H9 (cell line): Measurements from ENCODE around the gene AVEN. TPM values are rescaled to one million over a fixed set of nuclear protein-coding genes. Genes with fewer than 3 reads are reported as not detected.
A peak's percentile ranks its signal among the peaks of the same experiment; 100 is the strongest.

Source experiments
- DNase-seq: peaks from one replicate; pipeline ENCODE4 v3.0.0-alpha.2; 2017
- H2AFZ ChIP-seq: one replicate; pipeline ENCODE4 v1.6.1; 2013; ENCODE audit warnings: mild to moderate bottlenecking, low read length, control low read depth, moderate library complexity
- H2AK5ac ChIP-seq: 2 replicates; pipeline ENCODE4 v1.6.1; 2013; ENCODE audit warnings: low read length, control low read depth, mixed read lengths; ENCODE audit not compliant: insufficient read length
- H2BK120ac ChIP-seq: one replicate; pipeline ENCODE4 v1.6.1; 2013; ENCODE audit warnings: low read depth, mild to moderate bottlenecking, low read length, control low read depth, inconsistent platforms; ENCODE audit not compliant: poor library complexity, severe bottlenecking
- H2BK12ac ChIP-seq: 2 replicates; pipeline ENCODE4 v1.6.1; 2013; ENCODE audit warnings: low read length, control low read depth, mixed read lengths, low read depth; ENCODE audit not compliant: insufficient read length
- H2BK15ac ChIP-seq: 2 replicates; pipeline ENCODE4 v1.6.1; 2013; ENCODE audit warnings: low read depth, low read length, control low read depth
- H2BK20ac ChIP-seq: one replicate; pipeline ENCODE4 v1.6.1; 2013; ENCODE audit warnings: low read depth, mild to moderate bottlenecking, low read length, control low read depth, inconsistent platforms; ENCODE audit not compliant: poor library complexity, severe bottlenecking
- H2BK5ac ChIP-seq: 2 replicates; pipeline ENCODE4 v1.6.1; 2013; ENCODE audit warnings: low read length, control low read depth, mixed read lengths; ENCODE audit not compliant: insufficient read length
- H3K14ac ChIP-seq: 2 replicates; pipeline ENCODE4 v1.6.1; 2013; ENCODE audit warnings: low read length, control low read depth; ENCODE audit not compliant: insufficient read depth
- H3K18ac ChIP-seq: 2 replicates; pipeline ENCODE4 v1.6.1; 2013; ENCODE audit warnings: low read depth, mild to moderate bottlenecking, mixed read lengths, low read length, control low read depth; ENCODE audit not compliant: insufficient read length
- H3K23ac ChIP-seq: 2 replicates; pipeline ENCODE4 v1.6.1; 2013; ENCODE audit warnings: low read length, control low read depth, mixed read lengths, low read depth; ENCODE audit not compliant: insufficient read length
- H3K23me2 ChIP-seq: 2 replicates; pipeline ENCODE4 v1.6.1; 2013; ENCODE audit warnings: low read depth, mild to moderate bottlenecking, mixed read lengths, low read length, control low read depth; ENCODE audit not compliant: insufficient read length, poor library complexity, severe bottlenecking
- H3K27ac ChIP-seq: 2 replicates; pipeline ENCODE4 v1.5.1; 2013; ENCODE audit warnings: low read length, control low read depth, mixed read lengths, low read depth; ENCODE audit not compliant: insufficient read length
- H3K27me3 ChIP-seq: 2 replicates; pipeline ENCODE4 v1.6.1; 2013; ENCODE audit warnings: low read length, control low read depth, inconsistent platforms; ENCODE audit not compliant: insufficient read depth
- H3K4ac ChIP-seq: 2 replicates; pipeline ENCODE4 v1.6.1; 2013; ENCODE audit warnings: low read depth, mild to moderate bottlenecking, control low read depth, inconsistent platforms, low read length, moderate library complexity
- H3K4me1 ChIP-seq: 2 replicates; pipeline ENCODE4 v1.6.1; 2013; ENCODE audit warnings: low read length, control low read depth, inconsistent platforms; ENCODE audit not compliant: insufficient read depth
- H3K4me2 ChIP-seq: 2 replicates; pipeline ENCODE4 v1.6.1; 2013; ENCODE audit warnings: low read length, control low read depth, mixed read lengths; ENCODE audit not compliant: insufficient read length, insufficient read depth
- H3K56ac ChIP-seq: 2 replicates; pipeline ENCODE4 v1.6.1; 2013; ENCODE audit warnings: low read depth, mild to moderate bottlenecking, mixed read lengths, low read length, control low read depth; ENCODE audit not compliant: insufficient read length
- H3K79me1 ChIP-seq: 2 replicates; pipeline ENCODE4 v1.6.1; 2013; ENCODE audit warnings: low read depth, mild to moderate bottlenecking, moderate library complexity, low read length, control low read depth, inconsistent platforms; ENCODE audit not compliant: insufficient read depth, poor library complexity, severe bottlenecking
- H3K79me2 ChIP-seq: 2 replicates; pipeline ENCODE4 v1.6.1; 2013; ENCODE audit warnings: low read length, control low read depth, inconsistent platforms; ENCODE audit not compliant: insufficient read depth
- H3K9ac ChIP-seq: 2 replicates; pipeline ENCODE4 v1.6.1; 2013; ENCODE audit warnings: low read length, control low read depth, mixed read lengths; ENCODE audit not compliant: insufficient read length; ENCODE audit errors: extremely low read depth
- H3K9me3 ChIP-seq: one replicate; pipeline ENCODE4 v1.6.1; 2013; ENCODE audit warnings: low read depth, low read length, inconsistent platforms; ENCODE audit not compliant: control insufficient read depth
- H3T11ph ChIP-seq: one replicate; pipeline ENCODE4 v1.6.1; 2013; ENCODE audit warnings: mild to moderate bottlenecking, low read length, control low read depth, inconsistent platforms
- H4K20me1 ChIP-seq: one replicate; pipeline ENCODE4 v1.6.1; 2013; ENCODE audit not compliant: control insufficient read depth, insufficient read length, insufficient read depth
- H4K5ac ChIP-seq: 2 replicates; pipeline ENCODE4 v1.6.1; 2013; ENCODE audit warnings: low read depth, mild to moderate bottlenecking, mixed read lengths, low read length, control low read depth; ENCODE audit not compliant: insufficient read length
- H4K8ac ChIP-seq: replicated peaks from 2 replicates; pipeline ENCODE4 v1.6.1; 2013; ENCODE audit warnings: low read length, control low read depth, mixed read lengths, low read depth; ENCODE audit not compliant: insufficient read length
- H4K91ac ChIP-seq: 2 replicates; pipeline ENCODE4 v1.6.1; 2013; ENCODE audit warnings: low read depth, mild to moderate bottlenecking, moderate library complexity, mixed read lengths, low read length, control low read depth; ENCODE audit not compliant: insufficient read length
- H3K27ac Mint-ChIP-seq, 3 experiments: 2 replicates in 2 of 3; 3 replicates in 1 of 3; pipeline ENCODE4 v1.8.0; 2020 to 2021; ENCODE audit warnings: mixed read lengths in 3 of 3, mild to moderate bottlenecking in 1 of 3, moderate library complexity in 1 of 3
- H3K27me3 Mint-ChIP-seq: 2 replicates; pipeline ENCODE4 v1.8.0; 2021; ENCODE audit warnings: low read depth, mild to moderate bottlenecking, moderate library complexity, mixed read lengths
- H3K36me3 Mint-ChIP-seq, 3 experiments: 2 replicates in 2 of 3; 3 replicates in 1 of 3; pipeline ENCODE4 v1.8.0; 2020 to 2021; ENCODE audit warnings: low read depth in 3 of 3, mixed read lengths in 3 of 3; ENCODE audit not compliant: insufficient read depth in 1 of 3
- H3K4me1 Mint-ChIP-seq, 2 experiments: 2 replicates each; pipeline ENCODE4 v1.8.0; 2020; ENCODE audit warnings: mixed read lengths in 2 of 2
- H3K4me3 Mint-ChIP-seq, 2 experiments: 2 replicates in 1 of 2; 3 replicates in 1 of 2; pipeline ENCODE4 v1.8.0; 2020 to 2021; ENCODE audit warnings: mild to moderate bottlenecking in 2 of 2, mixed read lengths in 2 of 2, moderate library complexity in 1 of 2
- H3K9me3 Mint-ChIP-seq, 2 experiments: 2 replicates in 1 of 2; 3 replicates in 1 of 2; pipeline ENCODE4 v1.8.0; 2020; ENCODE audit warnings: mild to moderate bottlenecking in 2 of 2, mixed read lengths in 2 of 2, moderate library complexity in 1 of 2
- WGBS: extraction: QIAGEN DNeasy Blood & Tissue Kit; methylation state at CpG from one replicate; pipeline ENCODE4 v1.1.7; 2013; ENCODE audit warnings: missing lambda C conversion rate, low lambda C conversion rate, mixed read lengths; ENCODE audit not compliant: insufficient read length; ENCODE audit errors: extremely low coverage; 5-methylcytosine and 5-hydroxymethylcytosine counted together
- total RNA-seq: library from RNA; stranded (reverse); gene quantifications from 2 replicates; pipeline ENCODE4 v1.2.1, GENCODE V29; 2021
- TF ChIP-seq, protein P1 (sequence below): fragments of 200-600 bp; sonication (generic); conservative IDR thresholded peaks from 3 replicates; pipeline ENCODE4 v1.8.0; 2021; ENCODE audit warnings: antibody characterized with exemption, mild to moderate bottlenecking

The AVEN gene
- total RNA-seq, 1 experiment from 2014 or later, result 16.1 TPM

DNA sequence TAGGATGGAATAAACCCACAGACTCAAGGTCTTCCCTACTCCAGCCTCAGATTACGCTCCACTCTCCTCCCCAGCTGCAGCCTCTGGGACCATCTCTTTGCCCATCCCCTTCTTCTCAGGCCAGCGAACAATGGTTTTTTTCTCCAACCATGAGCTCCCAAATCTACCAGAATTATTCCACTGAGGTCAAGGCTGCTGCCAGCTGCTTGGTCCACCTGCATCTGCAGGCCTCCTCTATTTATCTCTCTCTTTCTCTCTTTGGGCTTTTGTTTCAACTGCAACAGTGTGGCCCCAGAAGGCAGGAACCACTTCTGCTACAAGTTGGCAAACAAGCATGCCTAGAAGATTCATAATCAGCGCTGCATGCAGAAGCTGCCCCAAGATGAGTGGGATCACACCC, 51.6 kb downstream of the AVEN start:
- H3K9ac ChIP-seq, result no peak overlapping the region
- peak overlapping the region; percentile 34 for H3K18ac ChIP-seq
- H2AK5ac ChIP-seq, result no peak overlapping the region
- H3K27me3 ChIP-seq, result no peaks in the 10 kb centered on the region
- WGBS, result no CpG with 5 or more reads among the region's 3 CpGs
- H3K4me2 ChIP-seq, result no peak overlapping the region
- H2BK15ac ChIP-seq, result no peak overlapping the region
- no peak overlapping the region for H3K23ac ChIP-seq
- H3K56ac ChIP-seq, result no peak overlapping the region
- H3K36me3 Mint-ChIP-seq, result peaks cover 0 to 3% (median 0%) of the 10 kb centered on the region in 3 experiments; a peak in 4 of 7 replicates
- H2AFZ ChIP-seq, result no peak overlapping the region
- no peak overlapping the region for H3K14ac ChIP-seq
- no peak overlapping the region for H2BK20ac ChIP-seq
- H2BK120ac ChIP-seq, result no peak overlapping the region
- no peaks in the 10 kb centered on the region for H3K23me2 ChIP-seq
- no peak overlapping the region for H2BK12ac ChIP-seq
- H3K4me3 Mint-ChIP-seq, result no peak overlapping the region
- H4K20me1 ChIP-seq, result no peaks in the 10 kb centered on the region
- no peaks in the 10 kb centered on the region for H3K4me1 ChIP-seq
- no peaks in the 10 kb centered on the region for H3K9me3 ChIP-seq
- no peak overlapping the region for H4K5ac ChIP-seq
- no peaks in the 10 kb centered on the region for H3K79me1 ChIP-seq
- no peak overlapping the region for H4K8ac ChIP-seq
- no peak for DNase-seq
- no peaks in the 10 kb centered on the region; the same call in 1 of the 2 replicates for H3K79me2 ChIP-seq
- TF ChIP-seq, protein P1, sequence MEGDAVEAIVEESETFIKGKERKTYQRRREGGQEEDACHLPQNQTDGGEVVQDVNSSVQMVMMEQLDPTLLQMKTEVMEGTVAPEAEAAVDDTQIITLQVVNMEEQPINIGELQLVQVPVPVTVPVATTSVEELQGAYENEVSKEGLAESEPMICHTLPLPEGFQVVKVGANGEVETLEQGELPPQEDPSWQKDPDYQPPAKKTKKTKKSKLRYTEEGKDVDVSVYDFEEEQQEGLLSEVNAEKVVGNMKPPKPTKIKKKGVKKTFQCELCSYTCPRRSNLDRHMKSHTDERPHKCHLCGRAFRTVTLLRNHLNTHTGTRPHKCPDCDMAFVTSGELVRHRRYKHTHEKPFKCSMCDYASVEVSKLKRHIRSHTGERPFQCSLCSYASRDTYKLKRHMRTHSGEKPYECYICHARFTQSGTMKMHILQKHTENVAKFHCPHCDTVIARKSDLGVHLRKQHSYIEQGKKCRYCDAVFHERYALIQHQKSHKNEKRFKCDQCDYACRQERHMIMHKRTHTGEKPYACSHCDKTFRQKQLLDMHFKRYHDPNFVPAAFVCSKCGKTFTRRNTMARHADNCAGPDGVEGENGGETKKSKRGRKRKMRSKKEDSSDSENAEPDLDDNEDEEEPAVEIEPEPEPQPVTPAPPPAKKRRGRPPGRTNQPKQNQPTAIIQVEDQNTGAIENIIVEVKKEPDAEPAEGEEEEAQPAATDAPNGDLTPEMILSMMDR, result no peak
- H2BK5ac ChIP-seq, result no peak overlapping the region
- H4K91ac ChIP-seq, result no peak overlapping the region
- peak overlapping the region in 1 of 3 experiments; percentile 9; a peak in 1 of 7 replicates for H3K27ac Mint-ChIP-seq
- H3K27me3 Mint-ChIP-seq, result no peaks in the 10 kb centered on the region
- H3K4me1 Mint-ChIP-seq, result peaks cover 3 to 11% of the 10 kb centered on the region in 2 experiments; a peak in 2 of 4 replicates
- H3K27ac ChIP-seq, result no peak overlapping the region
- no peak overlapping the region for H3T11ph ChIP-seq
- H3K9me3 Mint-ChIP-seq, result no peaks in the 10 kb centered on the region
- no peak overlapping the region for H3K4ac ChIP-seq
